ENCODE measurements around the gene TMEM98.
A peak's percentile ranks its signal among the peaks of the same experiment; 100 is the strongest.
"Not testable (repeated sequence)": the region's sequence is repeated elsewhere in the genome, so short reads cannot be mapped to it uniquely, and the experiment has no call there.

Gene TMEM98

DNA sequence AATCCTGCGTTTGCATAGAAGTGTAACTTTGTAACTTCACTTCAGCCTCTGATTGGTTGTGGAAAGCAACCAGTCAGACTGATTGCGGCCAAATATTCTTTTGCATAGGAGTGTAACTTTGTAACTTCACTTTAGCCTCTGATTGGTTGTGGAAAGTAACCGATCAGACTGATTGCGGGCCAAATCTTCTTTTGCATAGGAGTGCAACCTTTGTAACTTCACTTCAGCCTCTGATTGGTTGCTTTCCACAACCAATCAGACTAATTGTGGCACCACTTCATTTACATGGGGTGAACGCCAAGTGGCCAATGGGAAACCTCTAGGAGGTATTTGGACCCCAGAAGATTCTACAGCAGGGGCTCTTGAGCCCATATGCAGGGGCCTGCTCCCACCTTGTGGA is 1.8 kb upstream of the TMEM98 start:
- TF ChIP-seq POLR2A (IDR thresholded peaks at IDR 0.05; ENCODE audit: low read length) (no peak), GATA1 (IDR thresholded peaks at IDR 0.05; ENCODE audit: low read depth, low read length) (no peak)
- no peak for DNase-seq

DNA sequence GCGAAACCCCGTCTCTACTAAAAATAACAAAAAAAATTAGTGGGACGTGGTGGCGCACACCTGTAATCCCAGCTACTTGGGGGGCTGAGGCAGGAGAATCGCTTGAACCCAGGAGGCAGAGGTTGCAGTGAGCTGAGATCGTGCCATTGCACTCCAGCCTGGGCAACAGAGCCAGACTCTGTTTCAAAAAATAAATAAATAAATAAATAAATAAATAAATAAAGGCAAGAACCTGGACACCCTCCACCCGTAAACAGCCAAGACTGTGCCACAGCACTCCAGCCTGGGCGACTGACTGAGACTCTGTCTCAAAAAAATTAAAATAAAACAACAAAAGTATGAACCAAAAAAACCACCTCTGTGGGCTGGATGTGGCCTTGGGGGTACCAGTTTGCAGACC is 1.2 kb upstream of the TMEM98 start:
- not testable (repeated sequence) for DNase-seq

DNA sequence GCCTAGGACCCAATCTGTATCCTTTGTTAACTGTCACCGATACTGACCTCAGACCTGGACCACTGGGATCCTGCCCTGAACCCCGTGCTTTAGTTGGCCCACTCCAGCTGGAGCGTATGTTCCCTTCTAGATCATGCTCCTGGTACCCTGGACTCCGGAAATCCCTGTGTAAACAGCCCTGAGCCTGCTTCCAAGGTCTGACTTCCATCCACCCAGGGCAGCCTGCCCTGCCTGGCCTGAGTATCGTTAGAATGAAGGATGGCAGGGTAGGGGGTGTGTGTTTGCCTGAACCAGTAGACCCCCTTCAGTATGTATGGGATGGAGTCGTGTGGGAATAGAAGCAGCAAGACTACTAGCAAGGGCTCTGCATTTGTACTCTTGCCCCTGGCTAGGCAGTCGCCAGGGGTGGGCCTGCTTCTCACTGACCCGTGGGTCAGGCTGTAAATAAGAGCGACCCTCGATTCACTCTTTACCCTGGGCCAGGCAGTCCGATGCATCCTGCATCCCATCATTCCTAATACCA is 691 bp upstream of the TMEM98 start:
- DNase-seq = no peak
- no peak for TF ChIP-seq POLR2A (IDR thresholded peaks at IDR 0.05; ENCODE audit: low read length)
- no peak for TF ChIP-seq GATA1 (IDR thresholded peaks at IDR 0.05; ENCODE audit: low read depth, low read length)

DNA sequence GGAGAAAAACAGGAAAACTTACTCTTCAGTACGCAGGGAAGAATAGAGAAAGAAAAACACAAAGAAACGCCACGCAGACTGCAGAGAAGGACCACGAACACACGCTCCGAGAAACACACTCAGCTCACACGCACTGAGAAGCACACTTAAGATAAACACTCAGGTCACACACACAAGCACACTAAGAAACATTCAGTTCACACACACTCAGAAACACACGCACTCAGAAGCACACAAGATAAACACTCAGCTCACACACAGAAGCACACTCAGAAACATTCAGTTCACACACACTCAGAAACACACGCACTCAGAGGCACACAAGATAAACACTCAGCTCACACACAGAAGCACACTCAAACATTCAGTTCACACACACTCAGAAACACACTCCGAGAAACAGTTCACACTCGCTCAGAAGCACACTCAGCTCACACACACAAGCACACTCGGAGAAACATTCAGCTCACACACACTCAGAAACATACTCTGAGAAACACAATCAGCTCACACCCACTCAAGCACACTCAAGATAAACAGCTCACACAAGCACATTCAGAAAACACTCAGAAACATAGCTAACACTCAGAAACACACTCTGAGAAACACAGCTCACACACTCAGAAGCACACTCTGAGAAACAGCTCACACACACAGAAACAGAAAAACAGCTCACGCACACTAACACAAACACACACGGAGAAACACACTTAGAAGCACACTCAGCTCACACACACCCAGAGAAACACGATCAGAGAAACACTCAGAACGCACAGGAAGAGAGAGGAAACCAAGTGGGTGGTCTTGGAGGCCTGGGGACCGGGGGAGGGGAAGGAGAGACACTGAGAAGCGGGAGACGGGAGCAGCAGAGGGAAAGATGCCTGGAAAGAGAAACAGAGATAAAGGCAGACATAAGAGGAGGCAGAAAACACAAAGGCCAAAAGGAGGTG is 908 bp downstream of the TMEM98 start:
- TF ChIP-seq POLR2A (IDR thresholded peaks at IDR 0.05; ENCODE audit: low read length) = no peak
- TF ChIP-seq GATA1 (IDR thresholded peaks at IDR 0.05; ENCODE audit: low read depth, low read length) = no peak
- DNase-seq = peak; percentile 32 to 42

DNA sequence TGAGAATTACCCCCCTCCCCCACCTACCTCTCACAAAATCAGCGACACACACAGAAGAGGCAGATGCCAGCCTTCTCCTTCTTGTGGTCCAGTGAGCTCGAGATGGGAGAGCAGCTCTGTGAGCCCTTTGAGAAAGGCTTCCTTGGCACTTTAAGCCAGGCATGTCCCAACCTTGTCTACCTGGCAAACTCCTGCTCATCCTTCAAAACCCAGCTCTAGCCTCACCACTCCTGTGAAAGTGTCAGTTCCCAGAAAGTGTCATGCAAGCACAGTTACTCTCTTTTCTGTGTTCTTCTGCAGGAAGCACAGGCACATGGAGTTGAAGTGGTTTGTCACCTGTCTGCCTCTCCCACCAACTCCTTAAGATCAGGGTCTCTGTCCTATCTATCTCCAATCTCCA is 1.6 kb downstream of the TMEM98 start:
- TF ChIP-seq GATA1 (IDR thresholded peaks at IDR 0.05; ENCODE audit: low read depth, low read length) = no peak
- TF ChIP-seq POLR2A (IDR thresholded peaks at IDR 0.05; ENCODE audit: low read length) = no peak
- no peak for DNase-seq

DNA sequence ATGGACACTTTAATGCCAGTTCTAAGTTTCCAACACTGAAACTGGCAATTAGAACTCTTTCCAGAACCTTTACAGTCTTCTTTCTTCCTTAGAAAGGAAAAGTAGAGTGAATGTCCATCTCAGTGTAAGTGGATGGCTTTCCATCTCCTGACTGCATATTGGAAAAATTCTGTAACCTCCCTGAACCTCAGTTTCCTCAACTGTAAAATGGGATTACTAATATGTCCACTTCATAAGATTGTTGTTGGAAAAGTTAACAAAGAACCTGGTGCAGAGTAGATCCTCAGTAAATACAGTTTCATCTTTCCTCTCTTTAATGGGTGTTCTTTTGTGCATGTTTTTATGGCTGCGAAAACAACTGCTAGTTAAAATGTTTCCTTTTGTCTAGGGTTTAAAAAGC is 2.6 kb downstream of the TMEM98 start:
- TF ChIP-seq POLR2A (IDR thresholded peaks at IDR 0.05; ENCODE audit: low read length) = no peak
- DNase-seq = no peak

DNA sequence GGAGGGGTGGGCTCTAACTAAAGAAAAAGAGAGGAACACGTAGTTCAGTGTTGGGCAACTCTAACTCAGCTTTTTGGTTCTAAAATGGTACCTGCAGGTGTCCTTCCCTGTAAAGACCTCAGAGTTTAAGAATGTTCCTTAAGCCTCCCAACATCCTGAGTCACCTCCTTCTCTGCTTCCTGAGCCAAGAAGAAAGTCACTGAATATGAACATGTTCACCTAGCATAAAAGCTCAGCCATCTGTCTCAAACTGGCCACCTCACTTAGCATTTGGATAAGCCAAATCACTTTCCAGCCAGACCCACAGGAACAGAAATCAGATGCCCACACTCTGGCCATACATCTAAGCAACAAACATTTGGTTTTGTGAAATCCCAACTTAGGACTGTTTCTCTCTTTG is 3.7 kb downstream of the TMEM98 start:
- TF ChIP-seq GATA1 (IDR thresholded peaks at IDR 0.05; ENCODE audit: low read depth, low read length) (no peak), POLR2A (IDR thresholded peaks at IDR 0.05; ENCODE audit: low read length) (no peak)
- no peak for DNase-seq

DNA sequence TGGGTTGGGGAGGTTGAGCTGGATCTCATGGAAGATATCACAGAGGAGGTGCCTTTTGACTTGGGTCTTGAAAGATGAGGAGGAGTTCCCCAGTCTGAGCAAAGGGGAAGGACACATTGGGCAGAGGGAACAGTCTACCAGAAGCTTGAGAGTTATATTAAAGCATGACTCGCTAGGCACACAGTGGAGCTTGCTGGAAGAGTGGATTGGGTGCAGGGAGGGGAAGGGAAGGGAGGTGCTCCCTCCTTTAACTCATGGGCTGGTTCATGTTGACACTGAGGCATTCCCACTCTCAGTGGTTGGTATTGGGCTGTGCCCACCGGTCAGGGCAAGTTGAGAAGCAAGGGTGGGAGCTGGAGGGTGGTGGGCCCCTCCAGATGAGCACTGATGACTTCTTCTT is 5.9 kb downstream of the TMEM98 start:
- TF ChIP-seq GATA1 (IDR thresholded peaks at IDR 0.05; ENCODE audit: low read depth, low read length) (no peak), POLR2A (IDR thresholded peaks at IDR 0.05; ENCODE audit: low read length) (no peak)

DNA sequence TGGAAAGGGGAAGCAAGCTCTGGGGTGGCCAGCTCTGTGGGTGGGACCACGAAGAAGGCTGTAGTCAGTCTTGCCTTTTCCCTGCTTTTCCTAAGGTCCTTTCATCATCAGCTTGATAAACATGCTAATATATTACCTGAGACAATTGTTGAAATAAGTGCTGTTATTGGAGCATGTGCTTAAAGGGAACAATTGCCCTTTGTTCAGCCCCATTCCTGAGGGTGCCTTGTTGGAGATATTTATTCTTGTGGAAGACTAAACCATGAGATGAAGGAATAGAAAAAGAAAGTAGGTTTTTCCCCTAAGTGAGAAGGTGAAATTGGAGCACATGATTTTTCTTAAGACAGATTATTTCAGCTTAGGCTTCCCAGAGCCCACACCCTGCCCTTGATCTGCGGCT is 7.8 kb downstream of the TMEM98 start:
- no peak for DNase-seq
- TF ChIP-seq POLR2A (IDR thresholded peaks at IDR 0.05; ENCODE audit: low read length) = no peak
- TF ChIP-seq GATA1 (IDR thresholded peaks at IDR 0.05; ENCODE audit: low read depth, low read length) = no peak

More for the DNA sequence above, 5.9 kb downstream of the TMEM98 start:
- no peak for DNase-seq

DNA sequence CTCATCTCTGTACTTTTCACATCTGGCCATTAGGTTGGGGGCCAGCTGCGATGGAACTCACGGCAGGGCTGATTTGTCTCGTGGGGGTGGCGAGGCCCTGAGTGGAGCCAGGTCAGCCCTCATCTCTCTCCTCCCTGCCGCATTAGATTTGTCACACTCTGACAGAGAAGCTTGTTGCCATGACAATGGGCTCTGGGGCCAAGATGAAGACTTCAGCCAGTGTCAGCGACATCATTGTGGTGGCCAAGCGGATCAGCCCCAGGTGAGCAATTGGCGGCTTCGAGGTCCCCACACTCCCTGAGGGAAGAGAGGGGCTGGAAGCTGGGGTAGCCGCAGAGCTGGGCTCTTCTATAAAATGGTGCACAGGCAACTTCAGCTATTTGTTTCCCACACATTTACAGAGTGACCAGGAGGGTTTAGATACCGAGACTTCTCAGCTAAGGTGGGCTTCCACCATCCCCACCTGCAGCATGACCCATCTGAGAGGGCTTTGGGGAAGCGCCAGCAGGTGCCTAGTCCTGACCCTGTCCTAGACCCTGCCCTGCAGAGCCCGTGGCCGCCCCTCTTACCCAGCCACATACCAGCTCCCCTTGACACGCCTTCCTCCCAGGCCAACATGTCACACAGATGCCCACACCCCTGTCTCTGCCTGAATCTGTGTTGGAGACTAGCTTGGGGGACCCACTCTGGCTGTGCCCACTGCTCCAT is 8.4 kb downstream of the TMEM98 start:
- no peak for TF ChIP-seq POLR2A (IDR thresholded peaks at IDR 0.05; ENCODE audit: low read length)
- no peak for TF ChIP-seq GATA1 (IDR thresholded peaks at IDR 0.05; ENCODE audit: low read depth, low read length)
- DNase-seq = no peak

DNA sequence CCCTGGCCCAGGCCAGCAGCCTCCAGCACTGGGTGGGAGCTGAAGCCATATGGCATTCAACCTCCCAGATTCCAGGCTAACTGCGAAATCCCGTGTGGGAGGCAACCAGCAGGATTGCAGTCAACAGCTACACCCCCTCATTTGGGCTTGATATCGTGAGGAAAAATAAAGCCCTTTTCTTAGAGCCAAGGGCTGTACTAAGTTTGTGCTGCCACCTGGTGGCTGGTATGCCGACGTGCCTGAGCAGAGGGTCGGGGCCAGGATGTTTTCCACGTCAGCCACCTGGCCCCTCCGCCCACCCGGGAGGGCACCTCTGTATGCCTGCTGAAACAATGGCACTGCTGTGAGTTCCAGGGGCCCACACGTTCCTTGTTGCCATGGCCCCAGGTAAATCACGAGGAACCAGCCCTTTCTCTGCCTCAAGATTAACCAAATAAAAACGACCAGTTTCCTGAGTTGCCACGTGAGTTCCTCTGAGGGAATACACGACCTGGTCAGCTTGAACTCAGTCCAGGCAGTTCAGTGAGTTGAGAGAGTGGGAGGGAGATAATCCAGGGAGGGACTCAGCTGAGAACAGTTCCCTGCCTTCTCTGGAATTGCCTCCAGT is 9.0 kb downstream of the TMEM98 start:
- peak; percentile 77 to 88 for DNase-seq
- no peak for TF ChIP-seq GATA1 (IDR thresholded peaks at IDR 0.05; ENCODE audit: low read depth, low read length)
- no peak for TF ChIP-seq POLR2A (IDR thresholded peaks at IDR 0.05; ENCODE audit: low read length)

DNA sequence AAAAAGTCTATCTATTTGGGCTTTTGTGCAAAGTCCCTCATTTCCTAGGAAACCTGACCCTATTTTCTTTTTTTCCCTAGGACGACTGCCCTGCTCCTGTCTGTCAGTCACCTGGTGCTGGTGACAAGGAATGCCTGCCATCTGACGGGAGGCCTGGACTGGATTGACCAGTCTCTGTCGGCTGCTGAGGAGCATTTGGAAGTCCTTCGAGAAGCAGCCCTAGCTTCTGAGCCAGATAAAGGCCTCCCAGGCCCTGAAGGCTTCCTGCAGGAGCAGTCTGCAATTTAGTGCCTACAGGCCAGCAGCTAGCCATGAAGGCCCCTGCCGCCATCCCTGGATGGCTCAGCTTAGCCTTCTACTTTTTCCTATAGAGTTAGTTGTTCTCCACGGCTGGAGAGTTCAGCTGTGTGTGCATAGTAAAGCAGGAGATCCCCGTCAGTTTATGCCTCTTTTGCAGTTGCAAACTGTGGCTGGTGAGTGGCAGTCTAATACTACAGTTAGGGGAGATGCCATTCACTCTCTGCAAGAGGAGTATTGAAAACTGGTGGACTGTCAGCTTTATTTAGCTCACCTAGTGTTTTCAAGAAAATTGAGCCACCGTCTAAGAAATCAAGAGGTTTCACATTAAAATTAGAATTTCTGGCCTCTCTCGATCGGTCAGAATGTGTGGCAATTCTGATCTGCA is 12.9 kb downstream of the TMEM98 start:
- no peak for DNase-seq
- TF ChIP-seq POLR2A (IDR thresholded peaks at IDR 0.05; ENCODE audit: low read length) (no peak), GATA1 (IDR thresholded peaks at IDR 0.05; ENCODE audit: low read depth, low read length) (no peak)

DNA sequence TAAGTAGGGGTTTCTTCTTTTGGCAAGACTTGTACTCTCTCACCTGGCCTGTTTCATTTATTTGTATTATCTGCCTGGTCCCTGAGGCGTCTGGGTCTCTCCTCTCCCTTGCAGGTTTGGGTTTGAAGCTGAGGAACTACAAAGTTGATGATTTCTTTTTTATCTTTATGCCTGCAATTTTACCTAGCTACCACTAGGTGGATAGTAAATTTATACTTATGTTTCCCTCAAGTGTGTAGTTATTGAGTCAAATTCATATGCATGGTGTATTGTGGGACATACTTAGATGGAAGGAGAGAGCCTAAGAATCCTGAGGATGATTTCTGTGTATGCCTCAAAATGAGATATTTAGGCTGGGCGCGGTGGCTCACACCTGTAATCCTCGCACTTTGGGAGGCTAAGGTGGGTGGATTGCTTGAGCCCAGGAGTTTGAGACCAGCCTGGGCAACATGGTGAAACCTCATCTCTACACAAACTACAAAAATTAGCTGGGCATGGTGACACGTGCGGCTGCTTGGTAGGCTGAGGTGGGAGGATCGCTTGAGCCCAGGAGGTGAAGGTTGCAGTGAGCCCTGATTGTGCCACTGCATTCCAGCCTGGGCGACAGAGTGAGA is 13.6 kb downstream of the TMEM98 start:
- peak in 1 of 2 experiments; percentile 9 for DNase-seq
- TF ChIP-seq GATA1 (IDR thresholded peaks at IDR 0.05; ENCODE audit: low read depth, low read length) (no peak), POLR2A (IDR thresholded peaks at IDR 0.05; ENCODE audit: low read length) (no peak)
